Measurements from ENCODE around the gene HMGCLL1.

Gene HMGCLL1

DNA sequence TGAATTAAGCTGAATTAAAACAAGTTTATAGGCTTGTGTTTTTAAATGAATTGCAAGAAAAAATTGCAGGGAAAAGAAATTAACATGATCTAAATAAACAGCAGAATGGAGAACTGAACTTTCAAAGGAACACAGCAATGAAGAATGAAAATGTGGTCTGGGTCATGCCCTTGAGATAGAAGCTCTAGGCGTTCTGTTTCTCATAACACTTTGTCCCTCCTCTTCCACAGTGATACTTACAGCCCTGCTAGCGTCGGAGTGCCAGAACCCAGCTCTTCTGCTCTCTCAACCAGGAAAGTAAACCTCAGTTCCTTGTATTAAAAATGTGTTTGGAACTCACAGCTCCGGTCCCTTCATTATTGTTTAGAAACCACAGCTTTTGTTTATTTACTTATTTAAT, 11.4 kb downstream of the HMGCLL1 start:
- ChIA-PET POLR2A (no interaction called here), CTCF (no interaction called here)
- DNase-seq (ENCODE audit: extremely low spot score): no peak
- TF ChIP-seq, protein P1, sequence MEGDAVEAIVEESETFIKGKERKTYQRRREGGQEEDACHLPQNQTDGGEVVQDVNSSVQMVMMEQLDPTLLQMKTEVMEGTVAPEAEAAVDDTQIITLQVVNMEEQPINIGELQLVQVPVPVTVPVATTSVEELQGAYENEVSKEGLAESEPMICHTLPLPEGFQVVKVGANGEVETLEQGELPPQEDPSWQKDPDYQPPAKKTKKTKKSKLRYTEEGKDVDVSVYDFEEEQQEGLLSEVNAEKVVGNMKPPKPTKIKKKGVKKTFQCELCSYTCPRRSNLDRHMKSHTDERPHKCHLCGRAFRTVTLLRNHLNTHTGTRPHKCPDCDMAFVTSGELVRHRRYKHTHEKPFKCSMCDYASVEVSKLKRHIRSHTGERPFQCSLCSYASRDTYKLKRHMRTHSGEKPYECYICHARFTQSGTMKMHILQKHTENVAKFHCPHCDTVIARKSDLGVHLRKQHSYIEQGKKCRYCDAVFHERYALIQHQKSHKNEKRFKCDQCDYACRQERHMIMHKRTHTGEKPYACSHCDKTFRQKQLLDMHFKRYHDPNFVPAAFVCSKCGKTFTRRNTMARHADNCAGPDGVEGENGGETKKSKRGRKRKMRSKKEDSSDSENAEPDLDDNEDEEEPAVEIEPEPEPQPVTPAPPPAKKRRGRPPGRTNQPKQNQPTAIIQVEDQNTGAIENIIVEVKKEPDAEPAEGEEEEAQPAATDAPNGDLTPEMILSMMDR (IDR thresholded peaks at IDR 0.05; ENCODE audit: control extremely low read depth, extremely low read depth, low read depth, missing control alignments): no peak

DNA sequence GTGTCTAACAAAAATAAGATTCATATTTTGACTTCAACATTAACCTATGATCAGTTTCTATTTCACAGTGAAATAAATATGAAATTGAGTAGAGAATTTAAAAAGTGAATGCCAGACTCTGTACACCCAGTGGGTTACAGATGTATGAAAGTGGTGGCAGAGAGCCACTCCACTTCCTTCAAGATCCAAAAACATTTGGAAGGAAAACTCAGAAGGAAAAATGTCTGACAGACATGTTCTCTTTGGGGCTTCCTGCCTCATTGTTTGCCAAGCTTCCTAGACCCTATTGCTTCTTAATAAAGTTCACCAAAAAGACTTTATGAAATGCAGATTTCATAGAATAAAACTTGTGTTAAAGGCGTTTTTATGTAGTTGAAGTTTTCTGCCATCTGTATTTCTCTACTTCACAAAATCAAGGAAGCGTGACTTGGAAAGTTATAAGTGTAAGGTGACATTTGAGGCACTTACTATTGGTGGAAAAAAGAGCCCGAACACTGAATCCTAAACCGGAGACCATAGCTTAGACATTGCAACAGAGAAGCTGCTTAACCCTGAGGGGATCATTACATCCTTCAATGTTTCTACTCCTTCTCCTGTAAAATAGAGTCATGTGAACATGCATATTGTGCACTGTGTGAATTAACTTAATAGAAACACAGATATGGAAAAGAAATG, 12.8 kb downstream of the HMGCLL1 start:
- TF ChIP-seq, protein P1 (IDR thresholded peaks at IDR 0.05; ENCODE audit: control extremely low read depth, extremely low read depth, low read depth, missing control alignments): no peak
- no peak for DNase-seq (ENCODE audit: extremely low spot score)
- POLR2A ChIA-PET: no interaction called here
- CTCF ChIA-PET: interaction anchor here (1.3 kb wide), 1 partner anchor 9 kb away, joined by 3 read pairs; no protein-coding TSS in a partner anchor

DNA sequence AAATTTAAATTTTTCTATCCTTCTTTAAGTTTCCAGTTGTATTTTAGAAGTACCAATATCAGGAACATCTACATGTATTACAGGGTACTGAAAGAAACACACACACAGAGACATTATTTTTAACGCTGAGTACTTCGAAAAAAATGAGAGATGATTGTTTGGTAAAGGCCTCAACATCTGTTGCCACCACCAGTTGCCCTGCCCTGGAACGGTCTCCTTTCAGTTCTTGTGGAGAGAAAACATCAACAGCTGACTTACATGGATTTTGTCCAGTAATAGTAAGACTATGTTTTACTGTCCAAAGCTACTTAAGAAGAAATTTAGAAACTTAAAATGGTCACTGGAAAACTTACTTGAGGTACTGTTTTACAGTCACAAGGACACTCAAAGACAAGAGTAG, 16.7 kb downstream of the HMGCLL1 start:
- DNase-seq (ENCODE audit: extremely low spot score): no peak
- POLR2A ChIA-PET: no interaction called here
- CTCF ChIA-PET: no interaction called here
- TF ChIP-seq, protein P1 (IDR thresholded peaks at IDR 0.05; ENCODE audit: control extremely low read depth, extremely low read depth, low read depth, missing control alignments): no peak

DNA sequence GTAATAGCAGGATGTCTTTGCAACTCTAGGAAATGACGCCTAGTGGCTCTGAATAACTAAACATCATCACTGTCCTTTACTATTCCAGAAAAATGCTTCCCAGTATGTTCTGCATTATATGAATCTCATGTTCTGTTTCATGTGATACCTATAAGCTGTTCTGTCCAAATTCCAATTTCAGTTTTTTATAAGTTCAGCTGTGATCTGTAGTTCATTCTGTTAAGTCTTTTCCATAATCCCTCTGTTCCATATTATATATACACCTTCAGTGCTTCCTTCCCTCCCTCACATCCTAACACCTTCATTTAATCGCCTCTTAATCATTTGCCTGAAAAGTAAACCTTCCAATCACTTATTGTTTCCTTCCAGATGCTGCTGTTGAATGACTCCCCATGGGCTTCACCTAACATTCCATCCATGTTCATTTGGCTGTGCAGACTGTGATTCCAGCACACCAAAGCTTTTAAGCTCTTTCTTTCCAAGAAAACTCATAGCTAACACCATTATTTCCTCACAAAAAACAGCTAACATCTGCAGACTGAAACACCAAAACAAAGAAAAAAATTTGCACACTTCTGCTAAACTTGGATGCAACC, 18.6 kb downstream of the HMGCLL1 start:
- POLR2A ChIA-PET: no interaction called here
- TF ChIP-seq, protein P1 (IDR thresholded peaks at IDR 0.05; ENCODE audit: control extremely low read depth, extremely low read depth, low read depth, missing control alignments): no peak
- CTCF ChIA-PET: no interaction called here
- DNase-seq (ENCODE audit: extremely low spot score): no peak

DNA sequence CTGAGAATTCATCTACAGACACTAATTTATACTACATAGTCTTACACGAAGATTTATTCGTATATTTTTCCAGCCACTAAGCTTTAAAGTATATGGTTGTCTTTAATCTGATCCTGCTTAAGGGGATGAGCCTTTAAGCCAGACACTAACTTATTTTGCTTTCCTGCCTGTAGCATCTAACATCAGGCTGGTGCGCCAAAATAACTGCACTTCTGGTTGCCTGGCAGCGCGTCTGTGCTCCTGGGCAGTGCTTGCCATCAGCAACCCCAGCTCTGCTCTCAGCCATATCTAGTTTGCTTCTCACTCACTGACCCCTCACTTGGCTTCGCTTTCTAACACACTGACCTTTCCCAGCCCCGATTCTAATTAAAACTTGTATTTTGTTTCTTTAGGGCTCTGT, 21.8 kb downstream of the HMGCLL1 start:
- TF ChIP-seq, protein P1 (IDR thresholded peaks at IDR 0.05; ENCODE audit: control extremely low read depth, extremely low read depth, low read depth, missing control alignments): no peak
- no peak for DNase-seq (ENCODE audit: extremely low spot score)
- ChIA-PET POLR2A (no interaction called here), CTCF (interaction anchor here (1.5 kb wide), 1 partner anchor 12 kb away, joined by 5 read pairs; no protein-coding TSS in a partner anchor)

DNA sequence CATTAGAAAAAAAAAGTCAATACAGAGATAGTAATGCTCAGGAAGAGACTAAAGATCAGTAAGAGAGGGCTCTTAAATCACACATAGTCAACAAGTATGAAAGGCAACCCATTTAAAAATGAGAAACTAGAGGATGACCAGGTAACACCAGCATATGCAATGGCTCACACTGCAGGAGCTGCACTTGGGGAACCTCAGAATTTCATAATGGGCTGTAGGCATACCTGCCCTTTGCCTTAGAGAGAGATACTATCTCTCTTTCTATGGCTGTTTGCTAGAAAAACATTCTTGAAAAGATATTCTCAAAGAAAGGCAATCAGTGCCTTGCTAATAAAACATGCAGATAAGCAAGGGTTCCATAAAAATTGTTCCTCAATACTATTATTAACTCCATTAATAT, 33.2 kb downstream of the HMGCLL1 start:
- ChIA-PET POLR2A (no interaction called here), CTCF (interaction anchor here (0.9 to 1.4 kb wide), 2 partner anchors 9 to 11 kb away, joined by 3 read pairs; no protein-coding TSS in a partner anchor)
- no peak for DNase-seq (ENCODE audit: extremely low spot score)

More for the DNA sequence above, 33.2 kb downstream of the HMGCLL1 start:
- TF ChIP-seq, protein P1 (IDR thresholded peaks at IDR 0.05; ENCODE audit: control extremely low read depth, extremely low read depth, low read depth, missing control alignments): no peak

Measured in GM10248 (cell line).